Fibroblast of villous mesenchyme (primary cell): ENCODE measurements around the gene LYRM9. TPM values are rescaled to one million over a fixed set of nuclear protein-coding genes. Genes with fewer than 3 reads are reported as not detected.

Experiments
- DNase-seq: peaks from one replicate; pipeline ENCODE4 v3.0.0-alpha.2; 2010; ENCODE audit warnings: low read depth
- H3K4me3 ChIP-seq: 2 replicates; pipeline ENCODE4 v1.5.1; 2011; ENCODE audit warnings: low read depth, mild to moderate bottlenecking, low read length
- CTCF ChIP-seq: IDR thresholded peaks from 2 replicates; pipeline ENCODE4 v1.5.1; 2012; ENCODE audit warnings: low read depth, mild to moderate bottlenecking, low read length; ENCODE audit not compliant: insufficient read depth
- total RNA-seq: library from RNA; depleted of rRNA; stranded (reverse); fragments of >200 nt; gene quantifications from 2 replicates; pipeline ENCODE4 v1.2.3, GENCODE V29; 2012

Gene LYRM9
- total RNA-seq, 1 donor = 10.8 TPM

- H3K4me3 ChIP-seq = no peak overlapping the region
- no peak for TF ChIP-seq CTCF
- peak; percentile 35 for DNase-seq
Observed at GRCh38 chr17:27873746-27874145, 19.4 kb downstream of the LYRM9 start.

DNA sequence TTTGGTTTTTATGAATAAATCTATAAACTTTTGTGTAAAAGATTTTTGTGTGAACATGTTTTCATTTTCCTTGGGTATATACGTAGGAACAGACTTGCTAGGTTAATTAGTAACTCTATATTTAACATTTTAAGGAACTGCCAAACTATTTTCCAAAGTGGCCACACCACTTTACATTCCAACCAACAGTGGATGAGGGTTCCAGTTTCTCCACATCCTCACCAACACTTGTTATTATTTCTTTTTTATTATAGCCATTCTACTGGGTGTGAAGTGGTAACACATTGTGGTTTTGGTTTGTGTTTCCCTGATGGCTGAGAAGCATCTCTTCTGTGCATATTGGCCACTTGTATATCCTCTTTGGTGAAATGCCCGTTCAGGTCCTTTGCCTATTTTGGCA, 20.0 kb downstream of the LYRM9 start:
- no peak overlapping the region for H3K4me3 ChIP-seq
- no peak for TF ChIP-seq CTCF
- no peak for DNase-seq

DNA sequence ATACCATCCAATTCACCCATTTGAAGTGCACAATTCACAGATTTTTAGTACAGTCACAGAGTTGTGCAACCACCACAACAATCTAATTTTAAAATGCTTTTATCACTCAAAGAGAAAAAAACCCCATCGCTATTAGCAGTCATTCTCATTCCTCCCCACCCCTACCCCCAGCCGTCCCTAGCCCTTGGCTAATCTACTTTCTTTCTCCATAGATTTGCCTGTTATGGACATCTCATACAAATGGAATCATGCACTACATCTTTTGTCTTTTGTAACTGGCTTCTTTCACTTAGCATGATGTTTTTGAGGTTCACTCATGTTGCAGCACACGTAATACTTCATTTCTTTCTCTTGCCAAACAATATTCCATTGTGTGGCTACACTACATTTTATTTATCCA, 20.4 kb downstream of the LYRM9 start:
- no peak overlapping the region for H3K4me3 ChIP-seq
- TF ChIP-seq CTCF = no peak
- DNase-seq = no peak

DNA sequence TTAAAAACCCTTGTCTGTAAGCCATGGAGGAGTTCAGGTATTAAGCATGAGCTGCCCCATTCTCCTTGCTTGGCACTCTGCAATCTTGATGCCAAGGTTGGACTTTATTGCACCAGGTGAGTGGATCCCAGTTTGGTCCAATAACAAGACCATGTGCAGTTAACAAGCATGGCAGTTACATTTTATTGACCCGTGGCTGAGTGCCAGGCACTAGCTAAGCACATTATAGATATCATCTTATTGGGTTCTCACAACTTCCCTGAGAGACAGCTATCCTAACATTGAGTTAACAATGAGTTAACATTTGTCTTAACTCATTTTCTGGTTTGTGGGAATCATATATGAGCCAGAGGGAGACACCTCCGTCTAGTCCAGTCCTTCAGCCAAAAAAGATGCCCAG, 21.8 kb downstream of the LYRM9 start:
- no peak overlapping the region for H3K4me3 ChIP-seq
- no peak for TF ChIP-seq CTCF
- no peak for DNase-seq

GRCh38 chr17:27870345-27870744, 22.8 kb downstream of the LYRM9 start:
- no peak for TF ChIP-seq CTCF
- H3K4me3 ChIP-seq = no peak overlapping the region
- DNase-seq = no peak

- no peak for TF ChIP-seq CTCF
- no peak overlapping the region for H3K4me3 ChIP-seq
- no peak for DNase-seq
Observed at GRCh38 chr17:27868565-27868964, 24.6 kb downstream of the LYRM9 start.

DNA sequence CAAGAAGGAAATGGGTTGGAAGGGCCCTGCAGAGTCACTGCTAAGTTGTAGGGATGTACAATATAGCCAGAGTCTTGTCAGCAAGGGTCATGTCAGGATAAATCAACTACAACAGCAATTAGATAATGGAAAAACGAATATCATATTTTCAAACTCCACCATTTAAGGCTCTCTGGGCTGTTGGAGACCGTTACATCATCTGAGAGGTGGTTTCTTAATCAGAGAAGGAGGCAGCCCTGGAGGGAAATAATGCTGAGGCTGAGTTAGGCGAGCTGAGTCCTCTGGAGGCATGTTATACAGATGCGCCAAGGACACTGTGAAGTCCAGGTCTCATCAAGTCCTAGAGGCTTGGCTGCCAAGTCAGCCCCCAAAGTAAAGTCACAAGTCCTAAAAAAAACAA, 30.3 kb downstream of the LYRM9 start:
- TF ChIP-seq CTCF = no peak
- no peak overlapping the region for H3K4me3 ChIP-seq
- no peak for DNase-seq
